SK-N-SH treated with all-trans-retinoic acid at 6 μM for 48 hours (cell line): ENCODE data around the gene CENPW.

ENCODE experiments used
- ATAC-seq: fragments of 200-7000 bp; cut with Tn5 transposase; 3 replicates; pipeline ENCODE4 v1.9.1; 2020; ENCODE audit warnings: mild to moderate bottlenecking, moderate library complexity
- ARNTL ChIP-seq: fragments of 450-650 bp; formaldehyde crosslinking; IDR thresholded peaks from 2 replicates; pipeline ENCODE4 v1.5.0; 2020; ENCODE audit warnings: low read depth, mild to moderate bottlenecking, moderate library complexity, borderline replicate concordance
- BACH2 ChIP-seq: fragments of 250-450 bp; sonication (Bioruptor Pico); IDR thresholded peaks from 2 replicates; pipeline ENCODE4 v1.9.0; 2021; ENCODE audit warnings: mild to moderate bottlenecking, borderline replicate concordance
- CSDC2 ChIP-seq: fragments of 250-450 bp; sonication (Bioruptor Pico); IDR thresholded peaks from 2 replicates; pipeline ENCODE4 v1.5.0; 2020; ENCODE audit warnings: mild to moderate bottlenecking, moderate library complexity
- ESRRG ChIP-seq: fragments of 250-450 bp; sonication (Bioruptor Pico); IDR thresholded peaks from 2 replicates; pipeline ENCODE4 v1.6.1; 2021; ENCODE audit warnings: mild to moderate bottlenecking
- GLIS3 ChIP-seq: fragments of 250-450 bp; sonication (Bioruptor Pico); IDR thresholded peaks from 2 replicates; pipeline ENCODE4 v1.5.0; 2020; ENCODE audit warnings: mild to moderate bottlenecking, moderate library complexity
- ISL1 ChIP-seq: fragments of 250-450 bp; sonication (Bioruptor Pico); IDR thresholded peaks from 2 replicates; pipeline ENCODE4 v2.1.2; 2022; ENCODE audit warnings: mild to moderate bottlenecking, moderate library complexity
- OSR1 ChIP-seq: fragments of 250-450 bp; sonication (Bioruptor Pico); IDR thresholded peaks from 2 replicates; pipeline ENCODE4 v1.8.0; 2022; ENCODE audit warnings: moderate library complexity, mild to moderate bottlenecking, inconsistent platforms
- PPARA ChIP-seq: fragments of 250-450 bp; sonication (Bioruptor Pico); IDR thresholded peaks from 2 replicates; pipeline ENCODE4 v1.5.0; 2020; ENCODE audit warnings: mild to moderate bottlenecking, borderline replicate concordance
- RARB ChIP-seq: fragments of 250-450 bp; sonication (Bioruptor Pico); IDR thresholded peaks from 2 replicates; pipeline ENCODE4 v1.8.0; 2021; ENCODE audit warnings: mild to moderate bottlenecking, moderate library complexity
- SNAI2 ChIP-seq: fragments of 250-450 bp; sonication (Bioruptor Pico); IDR thresholded peaks from 2 replicates; pipeline ENCODE4 v1.5.0; 2020; ENCODE audit warnings: mild to moderate bottlenecking, moderate library complexity
- TCF4 ChIP-seq: fragments of 250-450 bp; sonication (Bioruptor Pico); IDR thresholded peaks from 2 replicates; pipeline ENCODE4 v1.8.0; 2021; ENCODE audit warnings: mild to moderate bottlenecking, moderate library complexity, borderline replicate concordance
- TOX ChIP-seq: fragments of 250-450 bp; sonication (Bioruptor Pico); IDR thresholded peaks from 2 replicates; pipeline ENCODE4 v1.8.0; 2021; ENCODE audit warnings: mild to moderate bottlenecking, moderate library complexity, borderline replicate concordance
- ZC3H10 ChIP-seq: fragments of 250-450 bp; sonication (Bioruptor Pico); IDR thresholded peaks from 2 replicates; pipeline ENCODE4 v1.5.1; 2021; ENCODE audit warnings: mild to moderate bottlenecking, moderate library complexity
- ZFP3 ChIP-seq: fragments of 250-450 bp; sonication (Bioruptor Pico); IDR thresholded peaks from 2 replicates; pipeline ENCODE4 v1.5.0; 2020; ENCODE audit warnings: mild to moderate bottlenecking, moderate library complexity
- ZFP30 ChIP-seq: fragments of 450-650 bp; formaldehyde crosslinking; IDR thresholded peaks from 2 replicates; pipeline ENCODE4 v1.5.0; 2022; ENCODE audit warnings: mild to moderate bottlenecking, moderate library complexity
- ZNF565 ChIP-seq: fragments of 450-650 bp; formaldehyde crosslinking; conservative IDR thresholded peaks from 2 replicates; pipeline ENCODE4 v1.5.0; 2020; ENCODE audit warnings: low read depth, mild to moderate bottlenecking, moderate library complexity
- ZNF70 ChIP-seq: fragments of 450-650 bp; formaldehyde crosslinking; IDR thresholded peaks from 2 replicates; pipeline ENCODE4 v1.5.0; 2020; ENCODE audit warnings: mild to moderate bottlenecking, moderate library complexity
- TF ChIP-seq, protein P1 (sequence below): fragments of 250-450 bp; sonication (Bioruptor Pico); IDR thresholded peaks from 2 replicates; pipeline ENCODE4 v1.8.0; 2021; ENCODE audit warnings: low read depth, mild to moderate bottlenecking, moderate library complexity, borderline replicate concordance
- TF ChIP-seq, protein P2 (sequence below): fragments of 250-450 bp; sonication (Bioruptor Pico); IDR thresholded peaks from 2 replicates; pipeline ENCODE4 v1.8.0; 2020; ENCODE audit warnings: mild to moderate bottlenecking, moderate library complexity, borderline replicate concordance
- TF ChIP-seq, protein P3 (sequence below): fragments of 250-450 bp; sonication (Bioruptor Pico); IDR thresholded peaks from 2 replicates; pipeline ENCODE4 v1.5.1; 2021; ENCODE audit warnings: mild to moderate bottlenecking, moderate library complexity
- TF ChIP-seq, protein P4 (sequence below): fragments of 250-450 bp; sonication (Bioruptor Pico); IDR thresholded peaks from 2 replicates; pipeline ENCODE4 v1.5.0; 2020; ENCODE audit warnings: mild to moderate bottlenecking, moderate library complexity
- TF ChIP-seq, protein P5 (sequence below): fragments of 250-450 bp; sonication (Bioruptor Pico); IDR thresholded peaks from 2 replicates; pipeline ENCODE4 v1.5.1; 2020; ENCODE audit warnings: low read depth, mild to moderate bottlenecking, moderate library complexity

Gene CENPW

DNA sequence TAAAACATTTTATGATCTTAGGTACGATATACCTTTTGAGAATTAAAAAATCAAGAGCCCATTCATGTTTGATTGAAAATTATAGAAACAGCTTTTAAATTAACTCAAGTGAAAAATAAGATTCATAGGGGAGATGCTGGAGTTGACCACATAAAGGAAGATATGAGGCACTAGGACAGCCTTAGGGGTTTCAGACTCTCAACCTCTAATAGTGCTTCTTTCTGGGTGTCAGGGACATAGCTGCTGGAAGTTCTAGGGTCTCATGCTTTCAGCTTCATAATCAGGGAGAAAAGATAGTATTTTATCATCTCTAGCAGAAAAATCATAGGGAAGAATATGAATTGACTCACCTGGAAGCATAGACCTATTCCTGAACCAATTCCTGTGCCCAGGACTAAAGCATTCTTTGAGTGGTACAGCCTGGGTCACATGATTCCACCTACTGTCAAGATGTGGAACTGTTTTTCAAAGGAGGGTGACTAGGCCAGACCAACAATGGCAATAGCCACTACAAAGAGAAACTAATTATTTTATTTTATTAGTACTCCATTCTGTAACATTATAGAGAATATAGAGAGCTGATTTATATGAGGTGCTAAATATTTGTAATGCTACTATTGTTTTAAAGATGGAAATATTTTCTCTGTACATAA is 27.8 kb upstream of the CENPW start:
- TF ChIP-seq, protein P1, sequence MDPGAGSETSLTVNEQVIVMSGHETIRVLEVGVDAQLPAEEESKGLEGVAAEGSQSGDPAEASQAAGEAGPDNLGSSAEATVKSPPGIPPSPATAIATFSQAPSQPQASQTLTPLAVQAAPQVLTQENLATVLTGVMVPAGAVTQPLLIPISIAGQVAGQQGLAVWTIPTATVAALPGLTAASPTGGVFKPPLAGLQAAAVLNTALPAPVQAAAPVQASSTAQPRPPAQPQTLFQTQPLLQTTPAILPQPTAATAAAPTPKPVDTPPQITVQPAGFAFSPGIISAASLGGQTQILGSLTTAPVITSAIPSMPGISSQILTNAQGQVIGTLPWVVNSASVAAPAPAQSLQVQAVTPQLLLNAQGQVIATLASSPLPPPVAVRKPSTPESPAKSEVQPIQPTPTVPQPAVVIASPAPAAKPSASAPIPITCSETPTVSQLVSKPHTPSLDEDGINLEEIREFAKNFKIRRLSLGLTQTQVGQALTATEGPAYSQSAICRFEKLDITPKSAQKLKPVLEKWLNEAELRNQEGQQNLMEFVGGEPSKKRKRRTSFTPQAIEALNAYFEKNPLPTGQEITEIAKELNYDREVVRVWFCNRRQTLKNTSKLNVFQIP (CRISPR knock-in tag) = no peak
- TF ChIP-seq ARNTL (CRISPR knock-in tag) (no peak), PPARA (CRISPR knock-in tag) (no peak), ZFP30 (CRISPR knock-in tag) (no peak), CSDC2 (CRISPR knock-in tag) (no peak), GLIS3 (CRISPR knock-in tag) (no peak), OSR1 (CRISPR knock-in tag) (no peak), ZC3H10 (no peak), RARB (no peak), SNAI2 (CRISPR knock-in tag) (no peak), ESRRG (no peak), TOX (CRISPR knock-in tag) (no peak), ZFP3 (CRISPR knock-in tag) (no peak)
- TF ChIP-seq, protein P2, sequence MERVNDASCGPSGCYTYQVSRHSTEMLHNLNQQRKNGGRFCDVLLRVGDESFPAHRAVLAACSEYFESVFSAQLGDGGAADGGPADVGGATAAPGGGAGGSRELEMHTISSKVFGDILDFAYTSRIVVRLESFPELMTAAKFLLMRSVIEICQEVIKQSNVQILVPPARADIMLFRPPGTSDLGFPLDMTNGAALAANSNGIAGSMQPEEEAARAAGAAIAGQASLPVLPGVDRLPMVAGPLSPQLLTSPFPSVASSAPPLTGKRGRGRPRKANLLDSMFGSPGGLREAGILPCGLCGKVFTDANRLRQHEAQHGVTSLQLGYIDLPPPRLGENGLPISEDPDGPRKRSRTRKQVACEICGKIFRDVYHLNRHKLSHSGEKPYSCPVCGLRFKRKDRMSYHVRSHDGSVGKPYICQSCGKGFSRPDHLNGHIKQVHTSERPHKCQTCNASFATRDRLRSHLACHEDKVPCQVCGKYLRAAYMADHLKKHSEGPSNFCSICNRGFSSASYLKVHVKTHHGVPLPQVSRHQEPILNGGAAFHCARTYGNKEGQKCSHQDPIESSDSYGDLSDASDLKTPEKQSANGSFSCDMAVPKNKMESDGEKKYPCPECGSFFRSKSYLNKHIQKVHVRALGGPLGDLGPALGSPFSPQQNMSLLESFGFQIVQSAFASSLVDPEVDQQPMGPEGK (CRISPR knock-in tag) = no peak
- TF ChIP-seq, protein P3, sequence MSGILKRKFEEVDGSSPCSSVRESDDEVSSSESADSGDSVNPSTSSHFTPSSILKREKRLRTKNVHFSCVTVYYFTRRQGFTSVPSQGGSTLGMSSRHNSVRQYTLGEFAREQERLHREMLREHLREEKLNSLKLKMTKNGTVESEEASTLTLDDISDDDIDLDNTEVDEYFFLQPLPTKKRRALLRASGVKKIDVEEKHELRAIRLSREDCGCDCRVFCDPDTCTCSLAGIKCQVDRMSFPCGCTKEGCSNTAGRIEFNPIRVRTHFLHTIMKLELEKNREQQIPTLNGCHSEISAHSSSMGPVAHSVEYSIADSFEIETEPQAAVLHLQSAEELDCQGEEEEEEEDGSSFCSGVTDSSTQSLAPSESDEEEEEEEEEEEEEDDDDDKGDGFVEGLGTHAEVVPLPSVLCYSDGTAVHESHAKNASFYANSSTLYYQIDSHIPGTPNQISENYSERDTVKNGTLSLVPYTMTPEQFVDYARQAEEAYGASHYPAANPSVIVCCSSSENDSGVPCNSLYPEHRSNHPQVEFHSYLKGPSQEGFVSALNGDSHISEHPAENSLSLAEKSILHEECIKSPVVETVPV (CRISPR knock-in tag) = no peak
- TF ChIP-seq, protein P4, sequence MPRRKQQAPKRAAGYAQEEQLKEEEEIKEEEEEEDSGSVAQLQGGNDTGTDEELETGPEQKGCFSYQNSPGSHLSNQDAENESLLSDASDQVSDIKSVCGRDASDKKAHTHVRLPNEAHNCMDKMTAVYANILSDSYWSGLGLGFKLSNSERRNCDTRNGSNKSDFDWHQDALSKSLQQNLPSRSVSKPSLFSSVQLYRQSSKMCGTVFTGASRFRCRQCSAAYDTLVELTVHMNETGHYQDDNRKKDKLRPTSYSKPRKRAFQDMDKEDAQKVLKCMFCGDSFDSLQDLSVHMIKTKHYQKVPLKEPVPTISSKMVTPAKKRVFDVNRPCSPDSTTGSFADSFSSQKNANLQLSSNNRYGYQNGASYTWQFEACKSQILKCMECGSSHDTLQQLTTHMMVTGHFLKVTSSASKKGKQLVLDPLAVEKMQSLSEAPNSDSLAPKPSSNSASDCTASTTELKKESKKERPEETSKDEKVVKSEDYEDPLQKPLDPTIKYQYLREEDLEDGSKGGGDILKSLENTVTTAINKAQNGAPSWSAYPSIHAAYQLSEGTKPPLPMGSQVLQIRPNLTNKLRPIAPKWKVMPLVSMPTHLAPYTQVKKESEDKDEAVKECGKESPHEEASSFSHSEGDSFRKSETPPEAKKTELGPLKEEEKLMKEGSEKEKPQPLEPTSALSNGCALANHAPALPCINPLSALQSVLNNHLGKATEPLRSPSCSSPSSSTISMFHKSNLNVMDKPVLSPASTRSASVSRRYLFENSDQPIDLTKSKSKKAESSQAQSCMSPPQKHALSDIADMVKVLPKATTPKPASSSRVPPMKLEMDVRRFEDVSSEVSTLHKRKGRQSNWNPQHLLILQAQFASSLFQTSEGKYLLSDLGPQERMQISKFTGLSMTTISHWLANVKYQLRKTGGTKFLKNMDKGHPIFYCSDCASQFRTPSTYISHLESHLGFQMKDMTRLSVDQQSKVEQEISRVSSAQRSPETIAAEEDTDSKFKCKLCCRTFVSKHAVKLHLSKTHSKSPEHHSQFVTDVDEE (CRISPR knock-in tag) = no peak
- TF ChIP-seq, all 23 proteins: peak for 0
- ATAC-seq = peak; percentile 86

DNA sequence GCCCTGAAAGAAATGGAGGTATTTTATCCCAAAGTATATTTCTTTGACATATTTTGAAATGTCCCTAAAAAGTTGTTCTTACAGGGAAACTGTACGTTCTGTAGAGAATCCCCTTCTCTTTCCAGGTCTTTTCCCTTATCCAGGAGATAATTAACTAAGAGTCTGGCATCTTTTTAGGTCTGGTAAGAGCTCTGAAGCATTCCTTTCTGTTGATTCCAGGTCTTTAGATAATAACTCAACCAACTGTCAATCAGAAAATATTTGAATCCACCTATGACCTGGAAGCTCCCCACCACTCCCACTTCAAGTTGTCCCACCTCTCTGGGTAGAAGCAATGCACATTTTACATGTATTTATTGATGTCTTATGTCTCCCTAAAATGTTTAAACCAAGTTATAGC is 26.0 kb upstream of the CENPW start:
- no peak for ATAC-seq
- TF ChIP-seq RARB (no peak), ARNTL (CRISPR knock-in tag) (no peak), ISL1 (CRISPR knock-in tag) (no peak), ZNF70 (no peak), TOX (CRISPR knock-in tag) (no peak), ESRRG (no peak), CSDC2 (CRISPR knock-in tag) (no peak), ZFP30 (CRISPR knock-in tag) (no peak), SNAI2 (CRISPR knock-in tag) (no peak), ZNF565 (no peak), ZC3H10 (no peak), TCF4 (no peak), GLIS3 (CRISPR knock-in tag) (no peak), BACH2 (CRISPR knock-in tag) (no peak), ZFP3 (CRISPR knock-in tag) (no peak), PPARA (CRISPR knock-in tag) (no peak)
- TF ChIP-seq, protein P1 (CRISPR knock-in tag) = no peak
- TF ChIP-seq, protein P2 (CRISPR knock-in tag) = no peak
- TF ChIP-seq, protein P4 (CRISPR knock-in tag) = no peak
- TF ChIP-seq, protein P5, sequence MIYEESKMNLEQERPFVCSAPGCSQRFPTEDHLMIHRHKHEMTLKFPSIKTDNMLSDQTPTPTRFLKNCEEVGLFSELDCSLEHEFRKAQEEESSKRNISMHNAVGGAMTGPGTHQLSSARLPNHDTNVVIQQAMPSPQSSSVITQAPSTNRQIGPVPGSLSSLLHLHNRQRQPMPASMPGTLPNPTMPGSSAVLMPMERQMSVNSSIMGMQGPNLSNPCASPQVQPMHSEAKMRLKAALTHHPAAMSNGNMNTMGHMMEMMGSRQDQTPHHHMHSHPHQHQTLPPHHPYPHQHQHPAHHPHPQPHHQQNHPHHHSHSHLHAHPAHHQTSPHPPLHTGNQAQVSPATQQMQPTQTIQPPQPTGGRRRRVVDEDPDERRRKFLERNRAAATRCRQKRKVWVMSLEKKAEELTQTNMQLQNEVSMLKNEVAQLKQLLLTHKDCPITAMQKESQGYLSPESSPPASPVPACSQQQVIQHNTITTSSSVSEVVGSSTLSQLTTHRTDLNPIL (CRISPR knock-in tag) = no peak
